GM12878 (cell line): Measurements from ENCODE around the gene OR2A1. TPM values are rescaled to one million over a fixed set of nuclear protein-coding genes. Genes with fewer than 3 reads are reported as not detected.
"Not testable (repeated sequence)": the region's sequence is repeated elsewhere in the genome, so short reads cannot be mapped to it uniquely, and the experiment has no call there.

Source experiments
- ATAC-seq: fragments of 200-7000 bp; cut with Tn5 transposase; 3 replicates; pipeline ENCODE4 v1.9.1; 2020; ENCODE audit warnings: mild to moderate bottlenecking, moderate library complexity
- BruUV-seq: library from RNA; stranded (reverse); fragments of 400-500 nt; replicated peaks from 2 replicates; lab custom pipeline; 2021; lab: Mats Ljungman, UMichigan
- CTCF ChIA-PET: fragments of 300-600 bp; sonication (Branson Sonifier 250); formaldehyde crosslinking; extraction: SDS; loops from one replicate; lab custom pipeline; 2021; ENCODE audit warnings: inconsistent platforms; lab: Yijun Ruan, JAX
- POLR2A ChIA-PET: fragments of 350-600 bp; formaldehyde crosslinking; extraction: SDS; loops from one replicate; lab custom pipeline; 2021; ENCODE audit warnings: inconsistent platforms; lab: Charles Lee
- RAD21 ChIA-PET: fragments of 300-600 bp; sonication (Branson Sonifier 250); formaldehyde crosslinking; loops from one replicate; lab custom pipeline; 2023; ENCODE audit warnings: antibody characterized with exemption; ENCODE audit not compliant: unreplicated experiment; lab: Charles Lee
- SMC1A ChIA-PET: fragments of 300-600 bp; sonication (Branson Sonifier 250); formaldehyde crosslinking; loops from one replicate; lab custom pipeline; 2023; ENCODE audit not compliant: unreplicated experiment, uncharacterized antibody; lab: Charles Lee
- DNase-seq: peaks from one replicate; pipeline ENCODE4 v3.0.0-alpha.2; 2011; ENCODE audit warnings: low read depth, low spot score
- FAIRE-seq: peaks from 3 replicates; lab custom pipeline; 2011; peaks lifted over from hg19 to GRCh38; lab: Jason Lieb, UNC
- H2AFZ ChIP-seq: 2 replicates; pipeline ENCODE4 v1.6.0; 2011; ENCODE audit warnings: low read depth, low read length, control low read depth; ENCODE audit not compliant: control insufficient read depth
- H3K27ac ChIP-seq: 2 replicates; pipeline ENCODE4 v1.5.1; 2011; ENCODE audit warnings: control low read depth; ENCODE audit not compliant: control insufficient read depth, insufficient read depth
- H3K27me3 ChIP-seq, 2 experiments: replicated peaks in 1 of 2; 2 replicates each; pipeline versions ENCODE4 v1.6.0 to v1.6.1; 2011; ENCODE audit warnings: low read length in 1 of 2; ENCODE audit not compliant: control insufficient read depth in 2 of 2, insufficient read depth in 2 of 2
- H3K36me3 ChIP-seq, 2 experiments: 2 replicates each; pipeline ENCODE4 v1.5.1; 2011; ENCODE audit warnings: low read length in 1 of 2; ENCODE audit not compliant: control insufficient read depth in 2 of 2, insufficient read depth in 2 of 2
- H3K4me1 ChIP-seq: 2 replicates; pipeline ENCODE4 v1.6.1; 2011; ENCODE audit warnings: mild to moderate bottlenecking, low read length, moderate library complexity, mixed read lengths; ENCODE audit not compliant: control insufficient read depth, insufficient read depth
- H3K4me2 ChIP-seq: 2 replicates; pipeline ENCODE4 v1.6.0; 2011; ENCODE audit warnings: control low read depth; ENCODE audit not compliant: control insufficient read depth, insufficient read depth
- H3K4me3 ChIP-seq: fragments of 200-600 bp; sonication (generic); 2 replicates; pipeline ENCODE4 v1.5.1; 2016
- H3K79me2 ChIP-seq: 2 replicates; pipeline ENCODE4 v1.6.0; 2011; ENCODE audit warnings: low read length; ENCODE audit not compliant: control insufficient read depth, insufficient read depth
- H3K9ac ChIP-seq: 2 replicates; pipeline ENCODE4 v1.8.0; 2011; ENCODE audit warnings: low read length, control low read depth, mixed read lengths; ENCODE audit not compliant: control insufficient read depth, insufficient read depth
- H3K9me3 ChIP-seq: replicated peaks from 3 replicates; pipeline ENCODE4 v1.5.1; 2011; ENCODE audit warnings: mild to moderate bottlenecking, low read length; ENCODE audit not compliant: control insufficient read depth, insufficient read depth
- H4K20me1 ChIP-seq: 2 replicates; pipeline ENCODE4 v1.6.0; 2011; ENCODE audit not compliant: control insufficient read depth, insufficient read depth
- WGBS: methylation state at CpG from one replicate; pipeline ENCODE4 v1.1.6; 2016; ENCODE audit warnings: low lambda C conversion rate; ENCODE audit not compliant: insufficient replicate concordance, insufficient coverage; ENCODE audit errors: missing lambda C conversion rate; 5-methylcytosine and 5-hydroxymethylcytosine counted together
- in situ Hi-C: fragments of 300-500 bp; cut with MboI; formaldehyde crosslinking; loops from 9 replicates; pipeline ENCODE4 v1.14.3; 2018; ENCODE audit warnings: mixed read lengths
- intact Hi-C: fragments of 100-400 bp; cut with micrococcal nuclease; formaldehyde crosslinking; loops from one replicate; pipeline ENCODE4 v1.14.2; 2022; ENCODE audit not compliant: unreplicated experiment
- polyA plus RNA-seq, 11 experiments: library from polyadenylated mRNA; depleted of rRNA in 4 of 11; unstranded in 6 of 11; stranded (reverse) in 5 of 11; fragments of >200 nt; fragmentation: Nextera tagmentation in 4 of 11; fragmentation: Illumina TruSeq in 1 of 11; extraction: Ambion mirVana in 4 of 11; extraction: Trizol in 1 of 11; gene quantifications; 1 replicate in 1 of 11; 2 replicates in 10 of 11; pipeline versions ENCODE4 v1.2.1 to v1.2.3, GENCODE V29; 2011 to 2016; ENCODE audit warnings: inconsistent platforms in 2 of 11, missing spikeins in 2 of 11, low read depth in 1 of 11
- total RNA-seq, 4 experiments: library from RNA; depleted of rRNA in 3 of 4; stranded (reverse); fragments of >200 nt in 3 of 4; fragmentation: Illumina TruSeq in 1 of 4; extraction: Trizol in 1 of 4; gene quantifications; 2 replicates each; pipeline versions ENCODE4 v1.2.1 to v1.2.3, GENCODE V29; 2013 to 2021

Gene OR2A1
- total and polyA plus RNA-seq, 10 of the 15 experiments (the other 5 are each of a cell fraction or from before 2014, with no cell fraction given), result 0.04 to 0.44 (median 0.05) TPM; not detected in 3

DNA sequence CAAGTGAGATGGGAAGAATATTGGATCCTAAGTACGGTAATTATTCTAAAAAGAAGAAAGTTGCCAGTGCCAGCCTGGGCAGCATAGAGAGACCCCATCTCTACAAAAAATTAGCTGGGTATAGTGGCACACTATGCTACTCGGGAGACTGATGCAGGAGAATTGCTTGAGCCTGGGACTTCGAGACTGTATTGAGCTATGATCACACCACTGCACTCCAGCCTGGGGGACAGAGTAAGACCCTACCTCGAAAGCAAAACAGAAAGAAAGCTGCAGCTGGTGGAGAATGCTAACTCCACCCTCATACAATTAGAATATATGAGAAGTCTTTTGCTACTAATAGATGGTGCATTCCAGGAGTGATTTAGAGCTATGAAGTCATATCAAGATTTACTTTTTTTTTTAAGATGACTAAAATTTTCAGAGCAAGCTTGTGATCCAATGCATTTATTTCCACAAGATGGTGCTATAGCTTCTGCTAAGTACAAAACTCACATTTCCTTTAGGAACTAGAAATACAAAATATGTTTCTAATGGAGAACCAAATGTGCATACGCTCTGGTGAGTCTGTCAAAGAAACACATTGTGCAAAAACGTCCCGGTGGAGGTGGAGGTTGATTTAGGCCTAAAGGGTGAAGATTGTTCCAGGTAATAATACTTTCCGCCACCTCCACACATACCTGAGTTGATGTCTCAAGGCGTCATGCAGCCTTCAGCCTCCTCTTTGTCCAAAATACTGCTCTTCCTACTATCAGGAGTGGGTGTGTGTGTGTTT lies 19.2 kb downstream of the OR2A1 start:
- in situ Hi-C loops, H2AFZ ChIP-seq, H3K27me3 ChIP-seq, SMC1A ChIA-PET, CTCF ChIA-PET, H3K36me3 ChIP-seq, BruUV-seq, intact Hi-C loops, H3K27ac ChIP-seq, DNase-seq, POLR2A ChIA-PET, H3K79me2 ChIP-seq, H3K9ac ChIP-seq, H3K4me2 ChIP-seq, RAD21 ChIA-PET, H3K4me3 ChIP-seq, H3K9me3 ChIP-seq, H4K20me1 ChIP-seq, H3K4me1 ChIP-seq: not testable (repeated sequence)
- ATAC-seq (peak; percentile 84), FAIRE-seq (peak; percentile 92)
- WGBS, result 71% methylated on average over 3 of the region's 9 CpGs

DNA sequence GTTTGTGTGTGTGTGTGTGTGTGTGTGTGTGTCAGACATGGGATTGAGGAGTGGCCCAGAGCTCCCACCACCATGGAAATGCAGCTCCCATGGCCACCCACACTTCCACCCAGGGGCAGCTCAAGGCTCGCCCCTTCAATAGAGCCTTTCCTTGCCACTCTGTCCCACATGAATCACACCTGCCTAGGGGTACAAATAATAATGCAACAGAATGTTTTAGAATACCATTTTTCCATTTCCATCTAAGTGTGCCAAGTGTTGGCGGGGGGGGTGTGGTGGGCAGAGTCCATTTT lies 19.7 kb downstream of the OR2A1 start:
- DNase-seq, H3K79me2 ChIP-seq, POLR2A ChIA-PET, intact Hi-C loops, RAD21 ChIA-PET, H2AFZ ChIP-seq, FAIRE-seq, H3K27me3 ChIP-seq, in situ Hi-C loops, H3K9ac ChIP-seq, H4K20me1 ChIP-seq, H3K4me1 ChIP-seq, SMC1A ChIA-PET, H3K36me3 ChIP-seq, H3K4me2 ChIP-seq, H3K4me3 ChIP-seq, H3K9me3 ChIP-seq, CTCF ChIA-PET, BruUV-seq, H3K27ac ChIP-seq: not testable (repeated sequence)
- WGBS, result 85% methylated on average over 2 of the region's 2 CpGs
- ATAC-seq, result peak; percentile 33; the same call in 2 of the 3 replicates

DNA sequence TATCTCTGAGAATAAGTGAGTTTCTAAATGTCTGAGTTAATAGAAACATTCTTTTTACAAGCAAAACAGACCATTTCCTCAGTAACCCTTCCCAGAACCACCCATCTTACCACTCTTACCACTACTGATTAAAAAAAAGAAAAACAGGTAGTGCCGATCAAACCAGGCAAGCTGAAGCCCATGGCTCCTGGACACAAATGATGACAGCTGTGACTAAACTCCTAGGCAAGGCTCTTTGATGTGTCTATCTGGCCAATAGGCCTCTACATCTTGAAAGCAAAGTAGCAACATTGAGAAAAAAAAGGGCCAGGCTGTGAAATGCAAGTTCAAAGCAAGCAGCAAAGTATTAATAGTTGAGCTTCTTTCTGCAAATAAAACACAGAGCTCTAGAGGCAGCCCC lies 36.4 kb downstream of the OR2A1 start:
- H3K4me2 ChIP-seq, POLR2A ChIA-PET, H3K36me3 ChIP-seq, H3K79me2 ChIP-seq, H3K27ac ChIP-seq, H3K9me3 ChIP-seq, RAD21 ChIA-PET, H3K27me3 ChIP-seq, H3K4me3 ChIP-seq, in situ Hi-C loops, SMC1A ChIA-PET, H3K9ac ChIP-seq, BruUV-seq, H2AFZ ChIP-seq, FAIRE-seq, H3K4me1 ChIP-seq, intact Hi-C loops, DNase-seq, CTCF ChIA-PET, H4K20me1 ChIP-seq: not testable (repeated sequence)
- no CpG with 5 or more reads among the region's 1 CpG for WGBS
- peak; percentile 54 for ATAC-seq

DNA sequence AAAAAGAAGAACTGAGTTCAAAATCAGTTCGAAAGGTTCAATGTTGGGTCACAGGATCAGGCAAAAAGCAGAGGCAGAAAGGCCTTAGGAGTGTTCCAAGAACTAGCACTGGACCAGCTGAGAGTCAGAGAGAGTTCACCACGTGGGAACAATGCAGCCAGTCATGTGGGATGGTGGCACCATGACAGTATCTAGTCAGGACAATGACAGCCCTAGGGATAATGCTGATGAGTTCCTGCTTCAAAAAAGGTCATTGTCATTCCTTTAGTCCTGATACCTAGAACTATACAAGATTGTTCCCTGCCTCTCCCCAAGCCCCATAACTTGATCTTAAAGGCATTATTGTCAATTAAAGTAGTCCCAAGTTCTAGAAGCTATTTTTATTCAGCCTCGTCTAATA lies 39.4 kb downstream of the OR2A1 start:
- POLR2A ChIA-PET, CTCF ChIA-PET, ATAC-seq, intact Hi-C loops, H3K36me3 ChIP-seq, RAD21 ChIA-PET, H3K9me3 ChIP-seq, H3K4me2 ChIP-seq, H3K27ac ChIP-seq, DNase-seq, in situ Hi-C loops, H3K27me3 ChIP-seq, FAIRE-seq, H3K9ac ChIP-seq, SMC1A ChIA-PET, H4K20me1 ChIP-seq, H3K4me1 ChIP-seq, H2AFZ ChIP-seq, BruUV-seq, H3K79me2 ChIP-seq, H3K4me3 ChIP-seq: not testable (repeated sequence)
- WGBS, result 28% methylated on average over 2 of the region's 3 CpGs
